Mononuclear cell (primary cell): ENCODE data around the gene NBAS. TPM values are rescaled to one million over a fixed set of nuclear protein-coding genes. Genes with fewer than 3 reads are reported as not detected.

Experiments
- H3K27me3 ChIP-seq: 2 replicates; pipeline ENCODE4 v1.6.0; 2011; ENCODE audit warnings: low read length, control low read depth; ENCODE audit not compliant: insufficient read depth
- H3K4me1 ChIP-seq: 2 replicates; pipeline ENCODE4 v1.5.1; 2011; ENCODE audit warnings: mild to moderate bottlenecking, low read length, control low read depth; ENCODE audit not compliant: insufficient read depth
- H3K4me3 ChIP-seq: 2 replicates; pipeline ENCODE4 v1.5.1; 2011; ENCODE audit warnings: mild to moderate bottlenecking, low read length, moderate library complexity
- H3K9me3 ChIP-seq: 2 replicates; pipeline ENCODE4 v1.5.1; 2011; ENCODE audit warnings: low read depth, mild to moderate bottlenecking, control low read depth, low read length
- total RNA-seq: library from RNA; depleted of rRNA; stranded (reverse); fragments of >200 nt; gene quantifications from one replicate; pipeline ENCODE4 v1.2.3, GENCODE V29; 2012

The NBAS gene
- total RNA-seq, 1 donor, result 31.6 TPM

DNA sequence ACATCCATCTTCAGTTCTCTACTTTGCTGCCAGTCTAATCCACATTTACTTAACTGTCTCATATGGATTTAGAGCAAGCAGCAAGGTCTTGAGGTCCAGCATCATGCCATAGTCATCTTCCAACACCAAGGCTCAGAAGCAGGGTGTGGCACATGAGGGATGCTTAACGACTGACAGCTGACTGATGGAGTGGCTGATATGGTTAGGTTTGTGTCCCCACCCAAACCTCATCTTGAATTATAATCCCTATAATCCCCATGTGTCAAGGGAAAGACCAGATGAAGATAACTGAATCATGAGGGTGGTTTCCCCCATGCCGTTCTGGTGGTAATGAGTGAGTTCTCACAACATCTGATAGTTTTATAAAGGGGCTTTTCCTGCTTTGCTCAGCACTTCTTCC, 257.3 kb downstream of the NBAS start:
- Histone ChIP-seq H3K4me3 (no peak overlapping the region), H3K27me3 (no peaks in the 10 kb centered on the region), H3K4me1 (peaks cover 15% of the 10 kb centered on the region), H3K9me3 (no peaks in the 10 kb centered on the region)

DNA sequence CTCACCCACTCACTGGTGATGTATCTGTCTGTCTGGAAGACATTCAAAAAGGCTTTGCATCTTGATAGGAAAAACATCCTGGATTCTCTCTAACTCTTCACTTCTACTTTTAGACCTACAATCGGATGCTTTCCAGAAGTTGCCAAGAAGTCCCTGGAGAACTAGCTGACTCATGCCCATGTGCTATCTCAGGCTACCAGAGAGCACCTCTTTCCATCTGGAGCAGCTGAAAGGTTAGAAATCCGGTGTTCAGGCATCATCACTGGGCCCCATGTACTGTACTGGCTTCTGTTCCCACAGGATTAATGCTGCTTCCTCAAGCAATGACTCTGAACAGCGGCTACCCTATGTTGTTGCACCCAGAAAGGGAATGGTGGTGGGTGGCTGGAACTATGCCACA, 259.0 kb downstream of the NBAS start:
- H3K27me3 ChIP-seq, result no peaks in the 10 kb centered on the region

DNA sequence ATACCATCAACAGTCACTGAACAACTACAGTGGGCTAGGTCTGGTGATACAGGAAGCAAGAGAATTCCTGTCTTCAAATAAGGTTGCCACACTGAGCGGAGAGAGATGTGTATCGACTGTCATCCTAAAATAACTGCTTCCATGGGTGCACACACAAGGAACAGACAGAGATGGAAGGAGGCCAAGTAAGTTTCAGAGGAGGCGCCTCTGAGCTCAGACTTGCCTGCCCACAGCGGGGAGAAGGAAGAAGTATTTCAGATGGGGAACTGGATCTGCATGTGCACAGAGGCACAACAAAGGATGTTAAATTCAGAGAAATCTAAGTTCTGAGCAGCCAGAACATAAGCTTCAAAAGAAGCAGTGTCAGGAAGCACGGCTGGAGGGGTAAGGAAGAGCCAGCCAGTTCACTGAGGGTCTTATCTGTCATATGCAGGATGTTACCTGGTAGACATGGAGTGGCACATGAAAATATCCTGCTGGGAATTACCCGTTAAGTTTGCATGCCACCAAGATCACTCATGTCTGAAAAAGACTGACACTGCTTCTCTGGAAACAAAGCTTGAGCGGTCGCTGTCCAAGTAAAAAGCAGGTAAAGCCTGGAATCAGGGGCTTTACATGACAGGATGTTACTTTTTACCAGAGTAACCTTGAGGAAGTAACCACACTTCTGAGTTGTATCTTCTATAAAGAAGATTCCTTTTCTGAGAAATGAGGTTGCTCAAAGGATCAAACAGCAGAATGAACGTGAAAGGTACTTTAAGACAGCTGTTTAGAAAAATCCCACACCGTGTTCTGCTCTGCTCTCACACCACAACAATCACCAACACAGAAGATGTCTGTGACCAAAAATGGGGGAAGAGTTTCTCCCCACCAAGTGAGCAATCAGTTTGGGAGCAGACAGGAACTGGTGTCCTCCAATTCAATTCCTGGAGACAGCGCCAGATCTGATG, 260.2 kb downstream of the NBAS start:
- Histone ChIP-seq H3K27me3 (no peaks in the 10 kb centered on the region), H3K9me3 (no peaks in the 10 kb centered on the region), H3K4me3 (no peak overlapping the region), H3K4me1 (peaks cover 15% of the 10 kb centered on the region)

More for the DNA sequence above, 259.0 kb downstream of the NBAS start:
- Histone ChIP-seq H3K4me1 (peaks cover 15% of the 10 kb centered on the region), H3K4me3 (no peak overlapping the region), H3K9me3 (no peaks in the 10 kb centered on the region)

DNA sequence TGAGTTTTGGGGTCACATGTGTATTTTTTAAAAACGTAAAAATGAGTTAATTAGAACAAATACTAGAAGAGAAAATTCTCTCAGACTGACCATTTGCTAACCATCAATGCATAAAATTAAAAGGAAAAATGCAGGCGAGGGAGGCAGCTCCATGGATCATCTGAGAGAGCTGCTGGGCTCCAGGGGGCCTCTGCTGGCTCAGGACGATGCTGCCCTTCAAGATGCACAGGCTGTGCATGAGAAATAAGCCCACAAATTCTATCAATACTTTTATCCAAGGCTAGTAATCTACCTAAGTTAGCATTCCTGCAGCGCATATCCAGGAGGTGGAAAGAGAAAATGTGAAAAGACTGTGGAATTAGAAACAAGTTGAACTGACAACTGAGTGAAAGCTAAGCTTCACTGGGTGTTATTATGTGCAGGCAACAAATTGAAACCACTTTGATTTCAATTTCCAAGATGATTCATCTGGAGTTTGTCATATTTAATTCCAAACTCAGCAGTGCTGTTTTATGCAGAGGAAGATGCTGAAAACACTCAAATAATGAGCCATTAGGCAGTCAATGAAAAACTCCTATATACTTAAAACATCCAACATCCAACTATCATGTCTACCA, 261.1 kb downstream of the NBAS start:
- no peak overlapping the region for H3K4me3 ChIP-seq
- peaks cover 15% of the 10 kb centered on the region for H3K4me1 ChIP-seq
- H3K9me3 ChIP-seq, result no peaks in the 10 kb centered on the region
- H3K27me3 ChIP-seq, result no peaks in the 10 kb centered on the region

DNA sequence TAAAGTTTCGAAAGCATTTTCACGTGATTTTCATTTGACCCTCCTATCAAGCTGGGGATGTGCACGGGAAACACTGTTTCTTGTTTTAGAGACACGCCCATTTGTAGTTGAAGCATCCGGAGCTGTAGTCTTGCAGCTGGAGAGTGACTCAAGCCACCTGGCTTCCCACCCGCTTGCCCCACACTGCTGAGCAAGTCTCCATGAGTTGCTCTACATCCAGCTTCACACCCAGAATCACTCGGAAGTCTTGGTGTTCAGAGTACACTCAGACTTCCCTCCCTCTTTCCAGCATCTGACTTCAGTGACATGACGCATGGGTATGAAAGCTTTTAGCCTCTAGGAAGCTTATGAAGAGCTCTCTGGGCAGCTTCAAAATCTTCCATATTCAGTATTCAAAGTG, 262.4 kb downstream of the NBAS start:
- H3K9me3 ChIP-seq, result no peaks in the 10 kb centered on the region
- H3K27me3 ChIP-seq, result no peaks in the 10 kb centered on the region
- no peak overlapping the region for H3K4me3 ChIP-seq

DNA sequence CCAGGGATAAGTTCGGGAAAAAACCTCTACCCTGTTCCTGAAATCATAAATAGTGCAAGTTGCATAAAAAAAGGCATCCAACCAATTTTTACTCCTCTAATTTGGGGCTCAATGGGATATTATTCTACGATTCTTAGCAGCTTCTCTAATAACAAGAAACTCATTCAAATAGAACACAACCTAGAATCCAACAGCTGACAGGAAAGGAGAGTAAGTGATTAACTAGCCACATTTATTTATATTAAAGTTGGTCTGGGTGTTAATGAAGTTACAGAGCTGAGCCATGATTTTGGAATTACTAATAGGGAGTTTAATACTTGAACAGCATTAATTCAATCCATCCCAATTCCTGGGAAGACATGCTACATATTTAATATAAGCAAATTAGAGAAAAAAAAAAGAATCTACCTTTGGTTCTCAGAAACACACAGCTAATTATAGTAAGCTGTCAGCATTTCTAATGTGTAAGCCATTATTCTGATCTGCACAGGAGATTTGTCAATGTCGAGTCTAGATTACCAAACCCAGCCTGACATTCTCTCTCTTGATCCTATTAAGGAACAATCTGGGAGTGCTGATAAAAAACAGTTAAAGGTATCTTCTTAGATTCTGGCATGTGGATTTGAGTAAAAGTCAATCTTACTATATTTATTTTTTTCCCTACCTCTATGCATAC, 267.7 kb downstream of the NBAS start:
- H3K4me1 ChIP-seq, result no peaks in the 10 kb centered on the region
- H3K4me3 ChIP-seq, result no peak overlapping the region
- H3K27me3 ChIP-seq, result no peaks in the 10 kb centered on the region
- H3K9me3 ChIP-seq, result no peaks in the 10 kb centered on the region

More for the DNA sequence above, 262.4 kb downstream of the NBAS start:
- H3K4me1 ChIP-seq, result peaks cover 15% of the 10 kb centered on the region

DNA sequence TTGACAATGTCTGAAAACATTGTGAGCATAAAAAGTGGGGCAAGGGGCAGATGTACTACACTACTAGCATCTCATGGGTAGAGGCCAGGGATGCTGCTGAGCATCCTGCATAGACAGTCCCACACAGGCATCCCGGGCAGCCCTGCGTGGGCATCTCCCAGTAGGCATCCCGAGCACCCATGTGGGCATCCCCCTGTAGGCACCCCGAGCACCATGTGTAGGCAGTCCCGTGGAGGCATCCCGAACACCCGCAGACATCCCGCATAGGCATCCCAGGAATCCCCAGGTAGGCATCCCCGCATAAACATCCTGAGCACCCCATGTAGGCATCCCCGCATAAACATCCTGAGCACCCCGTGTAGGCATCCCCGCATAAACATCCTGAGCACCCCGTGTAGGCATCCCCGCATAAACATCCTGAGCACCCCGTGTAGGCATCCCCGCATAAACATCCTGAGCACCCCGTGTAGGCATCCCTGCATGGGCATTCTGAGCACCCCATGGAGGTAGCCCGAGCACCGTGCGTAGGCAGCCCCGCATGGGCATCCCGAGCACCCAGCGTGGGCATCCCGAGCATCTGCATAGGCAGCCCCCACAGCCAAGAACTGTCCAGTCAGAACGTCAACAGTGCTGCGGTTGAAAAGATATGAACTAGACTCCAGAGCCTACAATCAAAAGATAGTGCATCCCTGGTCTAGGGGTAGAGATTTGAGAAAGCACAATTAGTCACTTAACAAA, 273.5 kb downstream of the NBAS start:
- Histone ChIP-seq H3K27me3 (no peaks in the 10 kb centered on the region), H3K9me3 (no peaks in the 10 kb centered on the region), H3K4me3 (no peak overlapping the region), H3K4me1 (no peaks in the 10 kb centered on the region)

DNA sequence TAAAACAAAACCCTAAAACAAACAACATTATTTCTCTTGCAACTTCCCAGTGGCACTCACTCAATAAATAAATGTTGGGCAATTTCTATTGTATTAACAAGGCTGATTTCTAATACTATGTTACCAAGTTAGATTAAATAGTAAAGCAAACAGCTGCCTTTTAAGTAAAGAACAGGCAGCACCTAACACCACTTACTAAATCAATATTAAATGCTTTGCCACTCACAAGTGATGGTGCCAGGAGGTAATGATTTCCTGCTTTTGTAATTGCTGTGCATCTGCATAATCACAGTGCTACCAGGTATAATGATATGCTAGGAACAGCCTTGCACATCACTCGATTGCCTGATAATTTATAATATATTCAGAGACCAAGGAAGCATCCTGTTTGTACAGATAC, 276.5 kb downstream of the NBAS start:
- H3K27me3 ChIP-seq, result no peaks in the 10 kb centered on the region
- no peaks in the 10 kb centered on the region for H3K4me1 ChIP-seq
- no peak overlapping the region for H3K4me3 ChIP-seq
- no peaks in the 10 kb centered on the region for H3K9me3 ChIP-seq

DNA sequence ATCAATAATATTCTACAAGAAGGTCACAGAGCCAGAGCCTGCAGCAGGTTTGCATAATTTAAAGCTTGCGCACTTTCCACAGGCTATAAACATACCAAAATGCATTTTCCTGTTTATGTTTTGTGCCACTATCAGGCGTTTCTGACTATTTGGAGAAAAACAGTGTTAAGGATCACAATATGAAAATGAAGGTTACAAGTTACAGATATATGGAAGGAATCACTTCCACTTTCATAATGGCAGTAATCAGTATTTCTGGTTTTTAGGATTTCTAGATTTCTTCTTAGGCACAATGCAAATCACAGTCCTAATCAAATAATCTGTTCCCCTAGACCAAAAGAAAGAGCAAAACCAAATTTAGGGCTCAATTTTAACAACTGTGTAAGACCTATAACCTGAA, 279.5 kb downstream of the NBAS start:
- Histone ChIP-seq H3K4me3 (no peak overlapping the region), H3K27me3 (no peaks in the 10 kb centered on the region), H3K9me3 (no peaks in the 10 kb centered on the region), H3K4me1 (no peaks in the 10 kb centered on the region)

DNA sequence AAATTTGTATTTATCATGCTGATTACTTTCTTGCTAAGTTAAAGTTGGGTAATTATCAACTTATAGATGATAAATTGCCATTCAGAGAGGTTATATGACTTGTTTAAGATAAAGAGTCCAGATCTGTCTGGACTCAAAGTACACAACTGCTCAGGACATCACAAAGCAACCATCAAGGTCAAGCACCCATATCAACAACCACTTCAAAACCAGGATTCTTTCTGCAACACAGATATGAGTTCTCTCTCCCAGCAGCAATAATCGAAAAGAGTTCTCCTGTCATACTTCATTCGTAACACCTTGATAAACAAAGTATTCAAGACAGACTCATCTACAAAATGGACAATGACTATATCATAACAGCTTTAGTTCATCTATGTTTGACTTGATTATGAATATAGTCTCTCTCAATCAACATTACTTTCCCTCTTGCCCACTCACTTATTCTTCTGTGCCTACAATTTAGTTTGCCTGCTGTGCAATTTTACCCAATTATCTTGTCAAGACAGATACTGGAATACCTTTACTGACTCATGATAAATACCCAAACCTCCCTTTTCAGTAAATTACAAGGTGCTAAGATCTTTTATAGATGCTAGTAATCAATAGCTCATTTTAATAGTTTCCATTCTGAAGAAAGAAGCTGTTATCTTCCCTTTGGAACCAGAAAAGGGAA, 281.8 kb downstream of the NBAS start:
- Histone ChIP-seq H3K9me3 (no peaks in the 10 kb centered on the region), H3K27me3 (no peaks in the 10 kb centered on the region)

DNA sequence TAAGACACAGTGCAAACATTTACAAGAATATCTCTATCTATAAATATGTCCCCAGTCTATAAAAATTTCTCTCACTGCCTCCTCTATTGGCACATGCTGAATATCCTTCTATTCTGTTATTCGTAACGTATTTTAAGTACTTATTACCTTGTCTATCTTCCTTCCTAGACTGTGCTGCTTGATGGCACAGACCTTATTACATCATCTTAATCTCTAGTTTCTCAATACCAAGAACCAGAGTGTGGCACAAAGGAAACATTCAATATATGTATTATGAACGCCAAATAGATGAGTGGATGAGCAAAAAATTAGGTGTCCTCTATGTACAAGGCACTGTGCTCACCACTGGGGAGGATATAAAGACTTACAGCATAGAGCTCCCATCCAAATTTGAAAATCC, 282.8 kb downstream of the NBAS start:
- H3K27me3 ChIP-seq, result no peaks in the 10 kb centered on the region
- H3K4me3 ChIP-seq, result no peak overlapping the region
- no peaks in the 10 kb centered on the region for H3K4me1 ChIP-seq
- H3K9me3 ChIP-seq, result no peaks in the 10 kb centered on the region

More for the DNA sequence above, 281.8 kb downstream of the NBAS start:
- Histone ChIP-seq H3K4me1 (no peaks in the 10 kb centered on the region), H3K4me3 (no peak overlapping the region)

DNA sequence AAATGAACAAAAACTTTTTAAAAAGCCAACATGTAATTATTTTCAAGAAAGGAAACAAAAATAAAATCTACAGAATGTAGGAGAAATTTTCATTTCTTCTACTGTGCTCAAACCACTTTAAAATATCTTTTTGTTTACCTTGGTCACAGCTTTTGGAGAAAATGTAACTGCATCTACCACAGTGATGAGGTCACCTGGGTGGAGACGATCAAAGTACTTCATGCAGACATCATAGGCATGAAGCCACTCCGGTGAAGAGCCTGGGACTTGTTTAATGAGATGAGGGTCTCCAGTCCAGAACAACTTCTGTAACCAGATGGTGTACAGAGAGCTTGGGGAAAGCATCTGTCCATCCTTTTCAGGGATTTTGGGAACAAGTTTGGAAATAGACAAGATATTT, 285.8 kb downstream of the NBAS start:
- no peak overlapping the region for H3K4me3 ChIP-seq
- no peaks in the 10 kb centered on the region for H3K4me1 ChIP-seq
- no peaks in the 10 kb centered on the region for H3K9me3 ChIP-seq
- H3K27me3 ChIP-seq, result no peaks in the 10 kb centered on the region

DNA sequence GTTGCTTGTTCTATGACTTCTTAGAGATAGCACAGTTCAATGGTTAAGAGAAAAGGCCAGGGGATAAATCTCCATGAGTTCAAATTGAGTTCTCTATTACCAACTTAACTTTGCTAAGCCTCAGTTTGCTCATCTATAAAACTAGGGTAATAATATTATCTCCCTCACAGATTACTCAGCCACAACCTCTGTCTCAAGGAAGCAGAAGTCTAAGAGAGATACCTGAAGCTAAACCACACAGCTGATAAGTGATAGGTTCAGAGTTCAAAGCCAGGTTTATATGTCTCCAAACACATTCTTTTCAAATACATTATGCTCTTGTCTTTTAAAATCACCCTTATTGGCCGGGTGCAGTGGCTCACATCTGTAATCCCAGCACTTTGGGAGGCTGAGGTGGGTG, 287.7 kb downstream of the NBAS start:
- no peaks in the 10 kb centered on the region for H3K4me1 ChIP-seq
- H3K4me3 ChIP-seq, result no peak overlapping the region
- H3K27me3 ChIP-seq, result no peaks in the 10 kb centered on the region
- no peaks in the 10 kb centered on the region for H3K9me3 ChIP-seq

DNA sequence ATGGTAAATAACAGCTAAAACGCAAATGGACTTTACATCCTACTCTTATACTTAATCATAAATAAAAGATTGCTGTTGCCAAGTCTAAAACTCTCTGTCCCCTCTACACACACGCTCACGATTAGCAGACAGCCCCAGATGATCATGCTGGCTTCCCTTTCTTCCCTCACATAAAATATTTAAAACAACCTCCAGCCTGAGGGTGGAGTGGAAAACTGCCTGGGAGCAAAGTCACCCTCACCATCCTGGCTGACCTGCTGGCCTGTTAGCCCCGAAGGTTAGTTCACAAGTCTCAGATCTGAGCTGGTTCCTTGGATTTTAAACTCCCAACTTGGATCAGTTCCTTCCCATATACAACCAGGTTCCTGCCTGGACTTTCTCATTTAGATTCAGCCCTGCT, 288.2 kb downstream of the NBAS start:
- Histone ChIP-seq H3K27me3 (no peaks in the 10 kb centered on the region), H3K4me1 (no peaks in the 10 kb centered on the region), H3K4me3 (no peak overlapping the region), H3K9me3 (no peaks in the 10 kb centered on the region)
